Inferior parietal cortex (tissue), 1 donor: Measurements from ENCODE around the gene GPR152.
"Not testable (repeated sequence)": the region's sequence is repeated elsewhere in the genome, so short reads cannot be mapped to it uniquely, and the experiment has no call there.

Source experiments
- DNase-seq: peaks from one replicate; pipeline ENCODE4 v3.0.0-alpha.2; 2016; ENCODE audit errors: extremely low spot score

The GPR152 gene

GRCh38 chr11:67489203-67489884, 36.8 kb upstream of the GPR152 start:
- DNase-seq: no peak

DNA sequence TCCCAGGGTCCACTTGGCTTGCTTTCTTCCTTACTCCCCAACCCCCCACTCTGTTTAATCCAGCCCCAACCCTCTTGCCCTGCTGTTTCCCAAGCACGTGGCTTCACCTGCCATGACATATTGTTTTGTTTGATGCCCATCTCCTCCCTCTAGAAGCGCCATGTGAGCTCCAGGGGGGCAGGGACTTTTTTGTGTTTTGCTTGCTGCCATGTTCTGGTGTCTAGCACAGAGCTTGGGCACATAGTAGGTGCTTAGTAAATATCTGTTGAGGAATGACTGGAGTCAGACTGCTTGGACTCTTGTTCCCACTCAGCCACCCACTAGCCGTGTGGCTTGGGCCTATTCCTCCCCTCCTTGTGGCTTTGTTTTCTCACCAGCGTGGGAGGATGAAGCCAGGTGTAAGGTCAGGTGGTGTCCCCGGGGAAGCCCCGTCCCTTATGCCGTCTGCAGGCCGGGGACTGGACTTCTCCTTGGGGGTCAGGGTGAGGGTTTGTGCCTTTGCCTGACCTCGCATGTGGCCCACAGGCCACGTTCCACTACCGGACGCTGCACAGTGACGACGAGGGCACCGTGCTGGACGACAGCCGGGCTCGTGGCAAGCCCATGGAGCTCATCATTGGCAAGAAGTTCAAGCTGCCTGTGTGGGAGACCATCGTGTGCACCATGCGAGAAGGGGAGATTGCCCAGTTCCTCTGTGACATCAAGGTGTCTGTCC, 34.1 kb upstream of the GPR152 start:
- DNase-seq: no peak

- DNase-seq: not testable (repeated sequence)
These were observed 33.4 kb upstream of the GPR152 start for GRCh38 chr11:67485873-67486361.

- no peak for DNase-seq
These were observed 32.4 kb upstream of the GPR152 start for GRCh38 chr11:67484847-67485311.

- DNase-seq: no peak
These were observed 31.5 kb upstream of the GPR152 start for GRCh38 chr11:67483831-67484665.

GRCh38 chr11:67482827-67483798, 30.6 kb upstream of the GPR152 start, which contains the start of gene AIP:
Gene AIP, plus strand, starts transcription at chr11:67483026. Its CDS starts 133 bp downstream, at chr11:67483159.
- DNase-seq: peak; percentile 99

DNA sequence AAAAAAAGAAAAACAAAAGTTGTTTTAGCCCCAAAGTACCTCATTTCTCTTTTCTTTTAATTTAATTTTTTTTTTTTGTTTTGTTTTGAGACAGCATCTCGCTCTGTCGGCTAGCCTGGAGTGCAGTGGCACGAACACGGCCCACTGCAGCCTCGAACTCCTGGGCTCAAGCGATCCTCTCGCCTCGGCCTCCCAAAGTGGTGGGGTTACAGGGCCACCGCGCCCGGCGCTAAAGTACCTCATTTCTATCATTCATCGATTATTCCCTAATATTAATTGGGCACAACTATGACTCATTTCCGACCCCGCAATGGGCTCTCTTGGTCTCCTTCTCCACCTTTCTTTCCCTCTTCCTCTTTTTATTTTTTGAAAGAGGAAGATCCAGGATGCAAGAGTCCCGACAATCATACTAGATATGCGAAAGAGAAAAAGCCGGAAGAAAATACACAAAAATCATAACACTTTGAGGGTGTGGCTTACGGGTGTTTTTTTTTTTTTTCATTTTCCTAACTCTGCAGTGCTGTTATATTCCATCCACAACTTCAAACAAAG, 29.8 kb upstream of the GPR152 start:
- no peak for DNase-seq

DNA sequence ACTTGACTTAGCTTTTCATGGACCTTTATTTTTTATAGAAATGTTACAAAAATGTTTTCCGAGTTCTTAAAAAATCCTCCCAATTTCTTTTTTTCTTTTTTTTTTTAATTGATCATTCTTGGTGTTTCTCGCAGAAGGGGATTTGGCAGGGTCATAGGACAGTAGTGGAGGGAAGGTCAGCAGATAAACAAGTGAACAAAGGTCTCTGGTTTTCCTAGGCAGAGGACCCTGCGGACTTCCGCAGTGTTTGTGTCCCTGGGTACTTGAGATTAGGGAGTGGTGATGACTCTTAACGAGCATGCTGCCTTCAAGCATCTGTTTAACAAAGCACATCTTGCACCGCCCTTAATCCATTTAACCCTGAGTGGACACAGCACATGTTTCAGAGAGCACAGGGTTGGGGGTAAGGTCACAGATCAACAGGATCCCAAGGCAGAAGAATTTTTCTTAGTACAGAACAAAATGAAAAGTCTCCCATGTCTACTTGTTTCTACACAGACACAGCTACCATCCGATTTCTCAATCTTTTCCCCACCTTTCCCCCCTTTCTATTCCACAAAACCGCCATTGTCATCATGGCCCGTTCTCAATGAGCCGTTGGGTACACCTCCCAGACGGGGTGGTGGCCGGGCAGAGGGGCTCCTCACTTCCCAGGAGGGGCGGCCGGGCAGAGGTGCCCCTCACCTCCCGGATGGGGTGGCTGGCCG, 25.0 kb upstream of the GPR152 start:
- not testable (repeated sequence) for DNase-seq

DNA sequence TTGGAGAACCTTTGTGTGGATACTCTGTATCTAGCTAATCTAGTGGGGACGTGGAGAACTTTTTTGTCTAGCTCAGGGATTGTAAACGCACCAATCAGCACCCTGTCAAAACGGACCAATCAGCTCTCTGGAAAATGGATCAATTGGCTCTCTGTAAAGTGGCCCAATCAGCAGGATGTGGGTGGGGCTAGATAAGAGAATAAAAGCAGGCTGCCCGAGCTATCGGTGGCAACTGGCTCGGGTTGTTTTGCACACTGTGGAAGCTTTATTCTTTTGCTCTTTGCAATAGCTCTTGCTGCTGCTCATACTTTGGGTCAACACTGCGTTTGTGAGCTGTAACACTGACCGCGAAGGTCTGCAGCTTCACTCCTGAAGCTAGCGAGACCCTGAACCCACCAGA, 24.2 kb upstream of the GPR152 start:
- not testable (repeated sequence) for DNase-seq

DNA sequence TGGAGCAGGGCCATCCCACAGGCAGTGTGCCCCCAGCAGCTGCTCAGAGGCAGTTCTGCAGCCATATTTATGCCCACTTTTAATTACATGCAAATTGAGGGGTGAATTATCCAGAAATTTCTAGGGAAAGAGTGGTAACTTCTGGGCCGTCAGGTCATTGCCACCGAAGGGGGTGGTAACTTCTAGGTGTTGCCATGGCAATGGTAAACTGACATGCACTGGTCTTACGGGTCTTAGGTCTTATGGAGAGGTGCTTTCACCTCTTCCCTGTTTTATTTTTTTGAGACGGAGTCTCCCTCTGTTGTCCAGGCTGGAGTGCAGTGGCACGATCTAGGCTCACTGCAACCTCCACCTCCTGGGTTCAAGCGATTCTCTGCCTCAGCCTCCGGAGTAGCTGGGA, 20.4 kb upstream of the GPR152 start:
- no peak for DNase-seq

- DNase-seq: no peak
These were observed 17.9 kb upstream of the GPR152 start for GRCh38 chr11:67470337-67471002.

DNA sequence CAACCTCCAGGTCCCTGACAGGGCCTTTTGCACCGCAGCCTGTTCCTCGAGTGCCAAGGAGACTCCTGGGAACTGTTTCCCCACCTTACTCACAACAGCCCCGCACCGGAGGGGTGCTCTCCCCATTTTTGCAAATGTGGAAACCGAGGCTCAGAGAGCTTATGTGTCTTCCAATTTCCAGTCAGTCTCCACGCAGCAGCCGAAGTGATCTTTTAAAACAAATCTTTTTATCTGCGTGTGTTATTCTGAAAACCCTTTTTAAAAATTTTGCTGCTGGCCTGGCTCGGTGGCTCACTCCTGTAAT, 16.9 kb upstream of the GPR152 start:
- DNase-seq: no peak

DNA sequence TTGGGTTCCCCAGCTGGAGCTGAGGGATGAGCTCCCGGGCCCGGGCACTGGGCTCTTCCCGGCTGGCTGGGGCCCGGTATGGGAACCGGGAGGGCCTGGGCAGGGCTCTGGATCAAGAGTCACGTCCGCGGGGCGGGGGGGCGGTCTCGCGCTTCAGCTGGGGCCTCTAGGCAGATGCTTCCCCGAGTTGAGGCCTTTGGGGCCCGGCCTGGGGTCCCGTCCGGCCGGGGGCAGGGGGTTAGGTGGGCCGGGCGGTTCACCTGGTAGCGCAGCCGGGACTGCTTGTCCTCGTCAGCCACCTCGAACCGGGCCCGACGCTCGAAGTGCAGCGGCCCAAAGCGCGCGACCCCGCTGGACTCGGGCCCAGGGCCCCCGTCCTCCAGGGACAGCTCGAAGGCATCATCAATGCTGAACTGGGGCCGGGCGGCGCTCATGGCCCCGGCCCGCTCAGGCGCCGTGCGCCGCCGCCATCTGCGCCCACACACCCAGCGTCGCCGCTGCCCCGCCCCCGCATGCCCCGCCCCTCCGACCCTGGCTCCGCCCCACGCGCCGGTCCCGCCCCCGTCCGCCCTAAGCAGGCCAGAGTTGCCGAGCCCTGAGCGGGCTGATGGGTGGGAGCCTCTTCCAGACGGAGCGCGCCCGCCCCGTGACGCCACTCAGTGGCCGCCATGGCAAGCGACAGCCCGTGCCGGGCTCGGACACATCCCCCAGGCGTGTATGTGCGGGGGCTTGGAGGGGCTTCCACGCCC, 16.4 kb upstream of the GPR152 start, which contains the start of gene TMEM134:
TMEM134 (minus strand) TSS at position 493 of the 749 bp plus-strand sequence; CDS start at position 434, 59 bp downstream.
- peak; percentile 85 for DNase-seq

GRCh38 chr11:67468456-67468758, 15.9 kb upstream of the GPR152 start:
- DNase-seq: no peak

DNA sequence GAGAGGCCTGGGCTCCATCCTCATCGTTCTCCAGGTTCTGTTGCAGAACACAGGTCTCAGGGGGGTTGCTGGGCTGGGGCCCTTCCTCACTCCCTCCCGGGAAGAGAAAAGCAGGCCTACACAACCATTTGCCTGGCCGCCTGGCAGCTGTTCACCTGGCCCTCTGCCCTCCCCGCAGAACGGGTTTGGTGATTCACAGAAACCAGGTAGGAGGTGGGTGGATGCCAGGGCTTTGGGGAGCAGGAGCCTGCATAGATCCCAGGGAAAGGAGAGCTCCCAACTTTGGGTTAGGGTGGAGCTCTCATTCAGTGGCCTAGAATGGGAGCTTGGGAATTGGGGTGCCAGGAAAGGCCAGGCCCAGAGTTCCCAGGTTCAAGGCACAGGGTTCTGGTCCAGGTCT, 15.5 kb upstream of the GPR152 start:
- DNase-seq: no peak

- no peak for DNase-seq
These were observed 14.6 kb upstream of the GPR152 start for GRCh38 chr11:67466962-67467771.

DNA sequence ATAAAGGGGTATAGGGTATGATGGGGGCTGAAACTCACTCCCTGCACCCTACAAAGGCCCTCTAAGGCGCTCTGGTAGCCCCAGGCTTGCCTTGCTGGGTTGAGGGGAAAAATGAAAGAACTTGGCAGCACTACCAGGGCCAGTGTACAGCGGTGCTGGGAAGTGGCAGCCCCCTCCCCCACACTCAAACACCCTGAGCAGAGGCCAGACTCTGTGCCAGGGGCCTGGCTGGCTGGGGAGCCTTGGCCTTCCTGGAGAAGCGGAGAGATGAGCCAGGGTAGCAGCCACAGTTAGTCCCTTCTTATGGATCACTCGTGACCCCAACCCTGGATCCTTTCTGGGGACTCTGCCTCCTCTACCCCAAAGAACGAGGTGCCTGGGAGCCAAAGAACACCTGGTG, 13.8 kb upstream of the GPR152 start:
- DNase-seq: no peak

DNA sequence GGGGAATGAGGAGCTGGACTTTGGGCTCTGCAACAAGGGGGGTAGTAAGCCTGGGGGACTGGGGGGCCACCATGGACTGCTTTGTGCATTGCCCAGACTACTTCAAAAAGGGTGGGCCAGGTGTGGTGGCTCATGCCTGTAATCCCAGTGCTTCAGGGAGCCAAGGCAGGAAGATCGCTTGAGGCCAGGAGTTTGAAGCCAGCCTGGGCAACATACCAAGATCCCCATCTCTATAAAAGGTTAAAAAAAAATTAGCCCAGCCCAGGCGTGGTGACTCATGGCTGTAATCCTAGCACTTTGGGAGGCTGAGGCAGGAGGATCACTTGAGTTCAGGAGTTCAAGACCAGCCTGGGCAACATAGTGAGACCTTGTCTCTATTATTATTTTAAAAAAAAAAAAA, 13.0 kb upstream of the GPR152 start:
- not testable (repeated sequence) for DNase-seq
